H1 (cell line): Measurements from ENCODE around the gene CDH2. TPM values are rescaled to one million over a fixed set of nuclear protein-coding genes. Genes with fewer than 3 reads are reported as not detected.

Experiments
- RFX5 ChIP-seq: IDR thresholded peaks from 2 replicates; pipeline ENCODE4 v1.6.1; 2011; ENCODE audit warnings: low read depth, low read length, improper control_type of control experiment, borderline replicate concordance
- polyA plus RNA-seq, 7 experiments: library from polyadenylated mRNA; depleted of rRNA in 3 of 7; stranded (reverse) in 5 of 7; unstranded in 2 of 7; fragments of >200 nt in 5 of 7; fragments of 200-250 nt in 2 of 7; gene quantifications; 1 replicate in 5 of 7; 2 replicates in 1 of 7; 4 replicates in 1 of 7; pipeline versions ENCODE4 v1.2.1 to v1.2.3, GENCODE V29; 2011 to 2013; ENCODE audit warnings: missing spikeins in 2 of 7, mixed read lengths in 2 of 7
- total RNA-seq: library from RNA; stranded (reverse); fragmentation: NEBNext Ultra II Directional; extraction: Animal tissue kit (Norgen Biotek cat#: 25700); gene quantifications from 2 replicates; pipeline ENCODE4 v1.2.1, GENCODE V29; 2021

CDH2 gene
- total and polyA plus RNA-seq, 2 of the 8 experiments (the other 6 are each of a cell fraction or from before 2014, with no cell fraction given), result 15.0 to 56.5 TPM

- no peak for TF ChIP-seq RFX5
- TF ChIP-seq, all 59 proteins: peak for 0
These were observed 137.2 kb downstream of the CDH2 start (continued) for GRCh38 chr18:28039691-28040090.
